ENCODE measurements around the gene NLRC3.

The NLRC3 gene

GRCh38 chr16:3546986-3547682, 30.1 kb downstream of the NLRC3 start:
- no peak overlapping the region for H3K56ac ChIP-seq (ENCODE audit: low read length)
- WGBS (ENCODE audit: extremely low coverage, insufficient coverage, low lambda C conversion rate) = 100% methylated on average over 1 of the region's 15 CpGs
- no peak overlapping the region for H2BK120ac ChIP-seq (ENCODE audit: low read depth, low read length)
- no peak overlapping the region for H2BK5ac ChIP-seq (ENCODE audit: low read length)
- no peak overlapping the region for H2AK5ac ChIP-seq (ENCODE audit: low read length)
- H3K27ac ChIP-seq (ENCODE audit: low read depth, low read length) = no peak overlapping the region
- no peak overlapping the region for H3K9ac ChIP-seq (ENCODE audit: low read length)
- no peaks in the 10 kb centered on the region for H3K36me3 ChIP-seq (ENCODE audit: control insufficient read depth, insufficient read depth, low read length)
- H2BK15ac ChIP-seq (replicated peaks; ENCODE audit: low read depth) = no peak overlapping the region
- H3K27me3 ChIP-seq (ENCODE audit: insufficient read depth, low read length, poor library complexity) = no peaks in the 10 kb centered on the region
- H4K8ac ChIP-seq (ENCODE audit: low read depth, low read length) = no peak overlapping the region
- H3K79me2 ChIP-seq (ENCODE audit: control insufficient read depth, insufficient read depth, low read length) = no peaks in the 10 kb centered on the region
- no peak overlapping the region for H3K4me3 ChIP-seq (ENCODE audit: low read length)
- no peak overlapping the region for H4K5ac ChIP-seq (ENCODE audit: low read length)
- H3K4ac ChIP-seq (ENCODE audit: low read depth, low read length) = no peak overlapping the region
- no peak for DNase-seq
- no peak overlapping the region for H3K4me2 ChIP-seq (ENCODE audit: low read length)
- H3K23ac ChIP-seq (ENCODE audit: low read length) = no peak overlapping the region
- H3K18ac ChIP-seq (ENCODE audit: low read length) = no peak overlapping the region
- no peaks in the 10 kb centered on the region for H3K4me1 ChIP-seq (ENCODE audit: control insufficient read depth, low read depth, low read length)
- H3K79me1 ChIP-seq (ENCODE audit: low read length) = no peaks in the 10 kb centered on the region

GRCh38 chr16:3542601-3543373, 34.4 kb downstream of the NLRC3 start:
- WGBS (ENCODE audit: extremely low coverage, insufficient coverage, low lambda C conversion rate) = no CpG with 5 or more reads among the region's 6 CpGs
- H3K27me3 ChIP-seq (ENCODE audit: insufficient read depth, low read length, poor library complexity) = no peaks in the 10 kb centered on the region
- H3K4me3 ChIP-seq (ENCODE audit: low read length) = no peak overlapping the region

GRCh38 chr16:3541527-3542155, 35.6 kb downstream of the NLRC3 start:
- H3K79me1 ChIP-seq (ENCODE audit: low read length) = no peaks in the 10 kb centered on the region
- no peak overlapping the region for H2BK120ac ChIP-seq (ENCODE audit: low read depth, low read length)
- no peaks in the 10 kb centered on the region for H3K79me2 ChIP-seq (ENCODE audit: control insufficient read depth, insufficient read depth, low read length)
- no peak overlapping the region for H3K4me2 ChIP-seq (ENCODE audit: low read length)
- no peak overlapping the region for H4K5ac ChIP-seq (ENCODE audit: low read length)
- no peak overlapping the region for H3K18ac ChIP-seq (ENCODE audit: low read length)
- no CpG with 5 or more reads among the region's 13 CpGs for WGBS (ENCODE audit: extremely low coverage, insufficient coverage, low lambda C conversion rate)
- no peak overlapping the region for H3K9ac ChIP-seq (ENCODE audit: low read length)
- no peak overlapping the region for H3K4ac ChIP-seq (ENCODE audit: low read depth, low read length)
- H2BK5ac ChIP-seq (ENCODE audit: low read length) = no peak overlapping the region
- no peaks in the 10 kb centered on the region for H3K27me3 ChIP-seq (ENCODE audit: insufficient read depth, low read length, poor library complexity)
- H4K8ac ChIP-seq (ENCODE audit: low read depth, low read length) = no peak overlapping the region
- no peak overlapping the region for H2AK5ac ChIP-seq (ENCODE audit: low read length)
- H3K4me3 ChIP-seq (ENCODE audit: low read length) = no peak overlapping the region
- DNase-seq = no peak
- H2BK15ac ChIP-seq (replicated peaks; ENCODE audit: low read depth) = no peak overlapping the region
- no peaks in the 10 kb centered on the region for H3K36me3 ChIP-seq (ENCODE audit: control insufficient read depth, insufficient read depth, low read length)
- H3K27ac ChIP-seq (ENCODE audit: low read depth, low read length) = no peak overlapping the region
- no peaks in the 10 kb centered on the region for H3K4me1 ChIP-seq (ENCODE audit: control insufficient read depth, low read depth, low read length)
- no peak overlapping the region for H3K23ac ChIP-seq (ENCODE audit: low read length)
- no peak overlapping the region for H3K56ac ChIP-seq (ENCODE audit: low read length)

More at GRCh38 chr16:3542601-3543373, 34.4 kb downstream of the NLRC3 start:
- no peak overlapping the region for H4K5ac ChIP-seq (ENCODE audit: low read length)
- no peak overlapping the region for H3K9ac ChIP-seq (ENCODE audit: low read length)
- H2BK5ac ChIP-seq (ENCODE audit: low read length) = no peak overlapping the region
- H4K8ac ChIP-seq (ENCODE audit: low read depth, low read length) = no peak overlapping the region
- H3K18ac ChIP-seq (ENCODE audit: low read length) = no peak overlapping the region
- no peak overlapping the region for H2BK15ac ChIP-seq (replicated peaks; ENCODE audit: low read depth)
- no peak overlapping the region for H3K56ac ChIP-seq (ENCODE audit: low read length)
- H2BK120ac ChIP-seq (ENCODE audit: low read depth, low read length) = no peak overlapping the region
- peak; percentile 44 for DNase-seq
- no peaks in the 10 kb centered on the region for H3K36me3 ChIP-seq (ENCODE audit: control insufficient read depth, insufficient read depth, low read length)
- no peaks in the 10 kb centered on the region for H3K79me2 ChIP-seq (ENCODE audit: control insufficient read depth, insufficient read depth, low read length)
- no peak overlapping the region for H3K4ac ChIP-seq (ENCODE audit: low read depth, low read length)
- no peak overlapping the region for H3K27ac ChIP-seq (ENCODE audit: low read depth, low read length)
- no peaks in the 10 kb centered on the region for H3K79me1 ChIP-seq (ENCODE audit: low read length)
- no peak overlapping the region for H3K23ac ChIP-seq (ENCODE audit: low read length)
- no peak overlapping the region for H2AK5ac ChIP-seq (ENCODE audit: low read length)
- H3K4me2 ChIP-seq (ENCODE audit: low read length) = no peak overlapping the region
- no peaks in the 10 kb centered on the region for H3K4me1 ChIP-seq (ENCODE audit: control insufficient read depth, low read depth, low read length)

GRCh38 chr16:3538222-3538621, 39.0 kb downstream of the NLRC3 start:
- no peaks in the 10 kb centered on the region for H3K36me3 ChIP-seq (ENCODE audit: control insufficient read depth, insufficient read depth, low read length)
- H3K18ac ChIP-seq (ENCODE audit: low read length) = no peak overlapping the region
- H3K4me3 ChIP-seq (ENCODE audit: low read length) = no peak overlapping the region
- H3K79me1 ChIP-seq (ENCODE audit: low read length) = no peaks in the 10 kb centered on the region
- H4K8ac ChIP-seq (ENCODE audit: low read depth, low read length) = no peak overlapping the region
- no CpG with 5 or more reads among the region's 4 CpGs for WGBS (ENCODE audit: extremely low coverage, insufficient coverage, low lambda C conversion rate)
- H4K5ac ChIP-seq (ENCODE audit: low read length) = no peak overlapping the region
- H3K23ac ChIP-seq (ENCODE audit: low read length) = no peak overlapping the region
- no peak overlapping the region for H2AK5ac ChIP-seq (ENCODE audit: low read length)
- no peak overlapping the region for H3K9ac ChIP-seq (ENCODE audit: low read length)
- no peak overlapping the region for H3K4ac ChIP-seq (ENCODE audit: low read depth, low read length)
- H3K4me1 ChIP-seq (ENCODE audit: control insufficient read depth, low read depth, low read length) = no peaks in the 10 kb centered on the region
- H2BK120ac ChIP-seq (ENCODE audit: low read depth, low read length) = no peak overlapping the region
- H3K56ac ChIP-seq (ENCODE audit: low read length) = no peak overlapping the region
- no peak for DNase-seq
- H3K27ac ChIP-seq (ENCODE audit: low read depth, low read length) = no peak overlapping the region
- no peaks in the 10 kb centered on the region for H3K79me2 ChIP-seq (ENCODE audit: control insufficient read depth, insufficient read depth, low read length)
- no peaks in the 10 kb centered on the region for H3K27me3 ChIP-seq (ENCODE audit: insufficient read depth, low read length, poor library complexity)
- no peak overlapping the region for H3K4me2 ChIP-seq (ENCODE audit: low read length)
- no peak overlapping the region for H2BK15ac ChIP-seq (replicated peaks; ENCODE audit: low read depth)
- no peak overlapping the region for H2BK5ac ChIP-seq (ENCODE audit: low read length)

- no peaks in the 10 kb centered on the region for H3K36me3 ChIP-seq (ENCODE audit: control insufficient read depth, insufficient read depth, low read length)
- H3K27ac ChIP-seq (ENCODE audit: low read depth, low read length) = no peak overlapping the region
- H3K79me2 ChIP-seq (ENCODE audit: control insufficient read depth, insufficient read depth, low read length) = no peaks in the 10 kb centered on the region
- H3K9ac ChIP-seq (ENCODE audit: low read length) = no peak overlapping the region
- no peak overlapping the region for H3K23ac ChIP-seq (ENCODE audit: low read length)
- no peak overlapping the region for H4K8ac ChIP-seq (ENCODE audit: low read depth, low read length)
- no peak overlapping the region for H3K4me2 ChIP-seq (ENCODE audit: low read length)
- no peak overlapping the region for H3K4ac ChIP-seq (ENCODE audit: low read depth, low read length)
- no peak overlapping the region for H3K4me3 ChIP-seq (ENCODE audit: low read length)
- no peak overlapping the region for H2BK15ac ChIP-seq (replicated peaks; ENCODE audit: low read depth)
- no peak overlapping the region for H3K56ac ChIP-seq (ENCODE audit: low read length)
- no peak overlapping the region for H3K18ac ChIP-seq (ENCODE audit: low read length)
- no peak overlapping the region for H2AK5ac ChIP-seq (ENCODE audit: low read length)
- H3K27me3 ChIP-seq (ENCODE audit: insufficient read depth, low read length, poor library complexity) = no peaks in the 10 kb centered on the region
- H3K79me1 ChIP-seq (ENCODE audit: low read length) = no peaks in the 10 kb centered on the region
- no peak overlapping the region for H2BK120ac ChIP-seq (ENCODE audit: low read depth, low read length)
- H2BK5ac ChIP-seq (ENCODE audit: low read length) = no peak overlapping the region
- no CpG with 5 or more reads among the region's 4 CpGs for WGBS (ENCODE audit: extremely low coverage, insufficient coverage, low lambda C conversion rate)
- no peak overlapping the region for H4K5ac ChIP-seq (ENCODE audit: low read length)
- H3K4me1 ChIP-seq (ENCODE audit: control insufficient read depth, low read depth, low read length) = no peaks in the 10 kb centered on the region
- DNase-seq = no peak
Measured at GRCh38 chr16:3536851-3537250, 40.4 kb downstream of the NLRC3 start.
